Body of pancreas (tissue), 4 donors: ENCODE data around the gene MATN1.

ENCODE experiments used
- POLR2A ChIP-seq, 3 donors: fragments of 450-650 bp; IDR thresholded peaks; one replicate each; pipeline ENCODE4 v1.6.1; 2016; ENCODE audit warnings: antibody characterized with exemption in 3 of 3, mild to moderate bottlenecking in 2 of 3
- TF ChIP-seq, protein P1 (sequence below), 7 experiments: fragments of 450-650 bp in 4 of 7; fragments of 200-600 bp in 3 of 7; sonication (generic) in 3 of 7; IDR thresholded peaks; one replicate each; pipeline ENCODE4 v1.5.1; 2016 to 2019; ENCODE audit warnings: antibody characterized with exemption in 7 of 7

DNA sequence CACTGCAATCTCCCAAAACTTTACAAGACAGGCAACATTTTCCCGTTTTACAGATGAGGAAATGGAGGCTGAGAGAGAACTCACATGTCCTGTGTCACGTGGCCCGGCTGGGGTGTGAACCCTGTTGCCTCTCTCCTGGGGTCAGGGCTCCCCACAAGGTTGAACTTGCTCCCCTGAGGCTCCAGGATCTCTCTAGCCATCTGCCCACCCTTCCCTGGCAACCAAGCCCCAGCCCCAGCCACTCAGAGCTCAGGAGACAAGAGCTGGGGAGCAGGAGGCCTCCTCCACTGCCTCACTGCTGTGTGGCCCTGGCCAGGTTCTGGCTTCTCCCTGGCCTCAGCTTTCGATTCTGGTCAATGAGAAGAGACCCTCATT lies 22.4 kb upstream of the MATN1 start:
- TF ChIP-seq, protein P1, sequence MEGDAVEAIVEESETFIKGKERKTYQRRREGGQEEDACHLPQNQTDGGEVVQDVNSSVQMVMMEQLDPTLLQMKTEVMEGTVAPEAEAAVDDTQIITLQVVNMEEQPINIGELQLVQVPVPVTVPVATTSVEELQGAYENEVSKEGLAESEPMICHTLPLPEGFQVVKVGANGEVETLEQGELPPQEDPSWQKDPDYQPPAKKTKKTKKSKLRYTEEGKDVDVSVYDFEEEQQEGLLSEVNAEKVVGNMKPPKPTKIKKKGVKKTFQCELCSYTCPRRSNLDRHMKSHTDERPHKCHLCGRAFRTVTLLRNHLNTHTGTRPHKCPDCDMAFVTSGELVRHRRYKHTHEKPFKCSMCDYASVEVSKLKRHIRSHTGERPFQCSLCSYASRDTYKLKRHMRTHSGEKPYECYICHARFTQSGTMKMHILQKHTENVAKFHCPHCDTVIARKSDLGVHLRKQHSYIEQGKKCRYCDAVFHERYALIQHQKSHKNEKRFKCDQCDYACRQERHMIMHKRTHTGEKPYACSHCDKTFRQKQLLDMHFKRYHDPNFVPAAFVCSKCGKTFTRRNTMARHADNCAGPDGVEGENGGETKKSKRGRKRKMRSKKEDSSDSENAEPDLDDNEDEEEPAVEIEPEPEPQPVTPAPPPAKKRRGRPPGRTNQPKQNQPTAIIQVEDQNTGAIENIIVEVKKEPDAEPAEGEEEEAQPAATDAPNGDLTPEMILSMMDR (IDR thresholded peaks at IDR 0.05) = no peak
- TF ChIP-seq POLR2A (IDR thresholded peaks at IDR 0.05) = no peak
